GM12891 (cell line): ENCODE measurements around the gene ZEB2.

Experiments used
- PAX5 ChIP-seq: IDR thresholded peaks from 2 replicates; pipeline ENCODE4 v1.6.1; 2011; ENCODE audit warnings: low read length, moderate library complexity, mild to moderate bottlenecking; ENCODE audit not compliant: insufficient read depth, severe bottlenecking
- POLR2A ChIP-seq: IDR thresholded peaks from 2 replicates; pipeline ENCODE4 v1.6.1; 2011; ENCODE audit warnings: low read depth, low read length, control low read depth
- POLR2AphosphoS5 ChIP-seq: IDR thresholded peaks from 2 replicates; pipeline ENCODE4 v1.6.1; 2011; ENCODE audit warnings: low read depth, low read length, control low read depth
- TAF1 ChIP-seq: IDR thresholded peaks from 2 replicates; pipeline ENCODE4 v1.6.1; 2011; ENCODE audit warnings: low read depth, low read length, control low read depth

- TF ChIP-seq TAF1, result no peak
- TF ChIP-seq POLR2A, result no peak
- no peak for TF ChIP-seq POLR2AphosphoS5
- no peak for TF ChIP-seq PAX5
Observed at GRCh38 chr2:144346229-144346628, 173.7 kb downstream of the ZEB2 start.
